Esophagus (tissue), 2 donors: Measurements from ENCODE around the gene ACOX2. TPM values are rescaled to one million over a fixed set of nuclear protein-coding genes. Genes with fewer than 3 reads are reported as not detected.

ENCODE experiments used
- H3K27ac ChIP-seq, 2 donors: one replicate each; pipeline ENCODE4 v1.5.1; 2013; ENCODE audit warnings: low read depth in 2 of 2, mild to moderate bottlenecking in 2 of 2, inconsistent platforms in 1 of 2, low read length in 1 of 2, moderate library complexity in 1 of 2
- H3K27me3 ChIP-seq, 2 donors: one replicate each; pipeline ENCODE4 v1.6.1; 2013; ENCODE audit warnings: low read length in 2 of 2, control low read depth in 1 of 2, mild to moderate bottlenecking in 1 of 2; ENCODE audit not compliant: insufficient read depth in 2 of 2, control insufficient read depth in 1 of 2
- H3K36me3 ChIP-seq, 2 donors: one replicate each; pipeline ENCODE4 v1.6.1; 2013; ENCODE audit warnings: low read length in 1 of 2; ENCODE audit not compliant: control insufficient read depth in 2 of 2, insufficient read depth in 2 of 2
- H3K4me1 ChIP-seq, 2 donors: one replicate each; pipeline ENCODE4 v1.6.1; 2013; ENCODE audit warnings: low read length in 1 of 2; ENCODE audit not compliant: control insufficient read depth in 2 of 2, insufficient read depth in 2 of 2
- H3K4me3 ChIP-seq, 2 donors: one replicate each; pipeline ENCODE4 v1.5.1; 2013; ENCODE audit warnings: low read length in 2 of 2, mild to moderate bottlenecking in 2 of 2, low read depth in 1 of 2, moderate library complexity in 1 of 2
- H3K9me3 ChIP-seq, 2 donors: one replicate each; pipeline ENCODE4 v1.6.1; 2013; ENCODE audit warnings: mild to moderate bottlenecking in 2 of 2, low read depth in 1 of 2, low read length in 1 of 2, moderate library complexity in 1 of 2; ENCODE audit not compliant: control insufficient read depth in 2 of 2, insufficient read depth in 1 of 2
- WGBS, 2 donors: extraction: QIAGEN DNeasy Blood & Tissue Kit; methylation state at CpG; one replicate each; pipeline ENCODE4 v1.1.7; 2013; 5-methylcytosine and 5-hydroxymethylcytosine counted together
- polyA plus RNA-seq, 2 donors: library from polyadenylated mRNA; stranded (reverse); fragments of 200-250 nt; gene quantifications; one replicate each; pipeline ENCODE4 v1.2.3, GENCODE V29; 2013
- donor health status: healthy with polysubstance abuse.
- donor health status: Bipolar disorder and iron deficiency.

ACOX2 gene
- 10 to 100 TPM; 13.9 to 19.7 TPM for polyA plus RNA-seq

DNA sequence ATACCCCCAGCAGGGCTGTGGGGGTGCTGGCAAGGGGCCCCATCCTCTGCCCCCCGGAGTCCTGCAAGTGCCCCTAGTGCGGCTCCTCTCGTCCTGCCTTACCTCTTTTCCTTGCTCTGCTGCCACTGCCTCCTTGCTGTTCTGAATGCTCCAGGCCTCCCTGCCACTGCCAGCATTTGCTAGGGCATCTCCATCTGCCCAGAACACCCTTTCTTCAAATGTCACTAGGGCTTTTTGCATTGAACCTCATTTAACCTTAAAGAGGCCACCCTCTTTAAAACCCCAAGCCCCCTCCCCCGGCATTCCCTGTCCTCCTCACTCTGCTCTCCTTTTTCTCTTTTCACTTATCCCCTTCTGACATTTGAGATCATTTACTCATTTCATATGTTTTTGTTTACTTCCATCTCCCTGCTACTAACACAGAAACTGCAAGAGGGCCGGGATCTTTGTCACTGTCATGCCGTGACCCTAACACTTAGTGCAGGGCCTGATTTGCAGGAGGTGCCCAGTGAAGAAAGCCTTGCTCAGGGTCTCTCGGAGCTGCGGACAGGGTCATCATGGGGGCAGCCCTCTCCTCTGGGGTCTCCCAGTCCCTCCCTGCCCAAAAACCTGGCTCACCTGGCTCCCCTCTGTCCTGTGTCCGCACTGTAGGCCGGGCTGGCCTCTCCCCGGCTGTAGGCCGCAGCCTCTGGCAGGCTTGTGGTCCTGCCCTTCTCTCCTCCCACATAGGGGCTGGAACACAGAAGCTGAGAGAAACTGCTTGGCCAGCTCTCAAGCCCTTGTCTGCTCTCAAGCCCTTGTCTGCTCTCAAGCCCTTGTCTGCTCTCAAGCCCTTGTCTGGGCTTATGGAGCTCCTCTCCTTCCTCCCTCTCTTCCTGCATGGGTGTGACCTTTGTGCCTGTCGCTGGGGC is at the start of gene ACOX2:
Gene ACOX2 (minus strand): TSS at position 690 of the 911 bp plus-strand sequence. CDS start 2,084 bp downstream, outside the sequence.
- peak within 1 kb of the TSS; percentile 69 to 83 for H3K27ac ChIP-seq
- no peaks in the 10 kb centered on the region for H3K9me3 ChIP-seq
- H3K27me3 ChIP-seq = no peaks in the 10 kb centered on the region
- WGBS, 2 donors = 29 to 35% methylated on average over 13 of the region's 13 CpGs
- H3K4me3 ChIP-seq = peak within 1 kb of the TSS; percentile 7 to 23
- H3K36me3 ChIP-seq = no peaks in the 10 kb centered on the region
- H3K4me1 ChIP-seq = peaks cover 5 to 23% of the 10 kb centered on the region in 2 donors

GRCh38 chr3:58585994-58586393 is 49.0 kb upstream of the ACOX2 start:
- no peak overlapping the region for H3K27ac ChIP-seq
- H3K4me3 ChIP-seq = no peak overlapping the region
- WGBS, 2 donors = 48 to 57% methylated on average over 8 of the region's 8 CpGs

DNA sequence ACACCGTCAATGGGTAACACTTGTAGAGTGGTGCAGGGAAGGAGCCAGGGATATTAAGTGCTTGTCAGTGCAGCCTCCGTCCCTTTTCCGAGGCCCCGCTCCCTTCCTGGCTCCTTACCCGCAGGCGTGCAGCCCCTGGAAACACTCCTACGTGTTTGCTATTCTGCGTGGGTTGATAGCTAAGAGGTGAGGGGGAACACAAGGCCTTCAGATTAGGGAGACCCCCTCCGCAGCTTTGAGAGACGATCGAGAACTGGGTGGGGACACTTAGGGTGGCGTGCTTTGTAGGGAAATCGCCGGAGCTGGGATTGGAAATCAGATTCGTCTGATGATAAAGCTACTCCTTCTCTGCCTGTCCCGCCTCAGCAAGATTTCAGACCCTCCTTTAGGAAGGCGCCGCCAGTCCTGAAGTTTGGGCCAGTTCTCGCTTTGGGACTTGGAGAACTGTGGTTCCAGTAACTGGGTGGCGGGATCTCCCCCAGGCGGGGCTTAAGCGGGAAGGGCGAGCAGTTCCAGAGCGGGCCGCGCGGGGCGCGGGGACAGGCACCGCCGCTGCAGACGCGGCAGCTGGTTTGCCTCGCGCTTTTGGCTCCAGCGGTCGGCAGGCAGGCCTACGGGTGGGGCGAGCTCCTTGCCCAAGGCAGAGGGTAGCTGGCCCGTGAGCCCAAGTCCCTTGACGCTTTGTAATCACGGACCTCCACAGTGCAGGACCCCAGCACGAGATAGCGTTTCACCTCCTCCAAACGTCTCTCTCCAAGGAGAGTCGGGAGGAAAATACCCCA is 48.2 kb upstream of the ACOX2 start:
- Histone ChIP-seq H3K36me3 (no peaks in the 10 kb centered on the region), H3K27ac (peak overlapping the region; percentile 81 to 84), H3K4me1 (peaks cover 0 to 5% of the 10 kb centered on the region in 2 donors), H3K27me3 (peaks cover 0 to 4% of the 10 kb centered on the region in 2 donors), H3K4me3 (peak overlapping the region; percentile 44 to 78), H3K9me3 (peaks cover 0 to 3% of the 10 kb centered on the region in 2 donors)
- WGBS, 2 donors = 3% methylated on average over 45 to 46 of the region's 46 CpGs

More at GRCh38 chr3:58585994-58586393, 49.0 kb upstream of the ACOX2 start:
- Histone ChIP-seq H3K36me3 (no peaks in the 10 kb centered on the region), H3K27me3 (peaks cover 0 to 4% of the 10 kb centered on the region in 2 donors), H3K9me3 (peaks cover 0 to 3% of the 10 kb centered on the region in 2 donors), H3K4me1 (peaks cover 0 to 5% of the 10 kb centered on the region in 2 donors)

DNA sequence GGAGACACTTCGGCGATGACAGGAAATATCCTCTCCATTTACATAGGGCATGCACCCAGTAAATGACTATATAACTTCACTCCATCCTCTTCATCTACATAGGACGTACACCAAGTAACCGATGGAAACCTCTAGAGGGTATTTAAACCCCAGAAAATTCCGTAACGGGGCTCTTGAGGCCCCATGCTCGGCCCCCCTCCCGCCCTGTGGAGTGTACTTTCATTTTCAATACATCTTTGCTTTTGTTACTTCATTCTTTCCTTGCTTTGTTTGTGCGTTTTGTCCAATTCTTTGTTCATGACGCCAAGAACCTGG is 47.7 kb upstream of the ACOX2 start:
- Histone ChIP-seq H3K4me3 (peak overlapping the region; percentile 44 to 78), H3K36me3 (no peaks in the 10 kb centered on the region)
- 24 to 27% methylated on average over 10 of the region's 10 CpGs for WGBS, 2 donors

GRCh38 chr3:58581328-58582091 is 44.5 kb upstream of the ACOX2 start:
- Histone ChIP-seq H3K9me3 (peaks cover 0 to under 1% of the 10 kb centered on the region in 2 donors), H3K36me3 (no peaks in the 10 kb centered on the region), H3K4me3 (no peak overlapping the region), H3K27ac (no peak overlapping the region), H3K27me3 (no peaks in the 10 kb centered on the region), H3K4me1 (peaks cover 0 to 5% of the 10 kb centered on the region in 2 donors)
- WGBS, 2 donors = 44 to 46% methylated on average over 11 of the region's 11 CpGs

More for the DNA sequence above, 47.7 kb upstream of the ACOX2 start:
- peak overlapping the region; percentile 81 to 84 for H3K27ac ChIP-seq
- peaks cover 0 to 4% of the 10 kb centered on the region in 2 donors for H3K27me3 ChIP-seq
- peaks cover 0 to 5% of the 10 kb centered on the region in 2 donors for H3K4me1 ChIP-seq
- peaks cover 0 to 3% of the 10 kb centered on the region in 2 donors for H3K9me3 ChIP-seq

GRCh38 chr3:58580826-58581327 is 43.9 kb upstream of the ACOX2 start:
- H3K27me3 ChIP-seq = no peaks in the 10 kb centered on the region
- no peaks in the 10 kb centered on the region for H3K9me3 ChIP-seq
- no peaks in the 10 kb centered on the region for H3K36me3 ChIP-seq
- WGBS, 2 donors = 65% methylated on average over 4 of the region's 4 CpGs
- H3K27ac ChIP-seq = no peak overlapping the region
- peaks cover 0 to 3% of the 10 kb centered on the region in 2 donors for H3K4me1 ChIP-seq
- no peak overlapping the region for H3K4me3 ChIP-seq

DNA sequence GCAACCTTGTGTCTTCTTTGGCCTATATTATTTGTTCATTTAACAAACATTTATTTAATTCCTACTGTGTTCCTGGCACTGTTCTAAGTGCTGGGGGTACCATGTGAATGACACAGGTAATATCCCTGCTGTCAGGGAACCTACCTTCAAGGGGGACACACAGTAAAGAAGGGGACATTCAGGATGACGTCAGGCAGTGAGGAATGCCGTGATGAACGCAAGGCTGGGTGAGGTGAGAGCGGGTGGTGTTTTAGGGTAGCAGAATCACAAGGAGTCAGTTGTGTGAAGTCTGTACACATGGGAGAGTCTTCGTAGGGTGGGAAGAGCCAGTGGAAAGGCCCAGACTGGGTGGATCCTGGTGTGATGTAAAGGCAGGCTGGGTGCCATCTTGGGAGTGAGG is 41.9 kb upstream of the ACOX2 start:
- no peaks in the 10 kb centered on the region for H3K9me3 ChIP-seq
- 95 to 99% methylated on average over 5 of the region's 5 CpGs for WGBS, 2 donors
- H3K4me1 ChIP-seq = no peaks in the 10 kb centered on the region
- no peak overlapping the region for H3K27ac ChIP-seq
- H3K36me3 ChIP-seq = no peaks in the 10 kb centered on the region
- H3K27me3 ChIP-seq = no peaks in the 10 kb centered on the region
- no peak overlapping the region for H3K4me3 ChIP-seq

DNA sequence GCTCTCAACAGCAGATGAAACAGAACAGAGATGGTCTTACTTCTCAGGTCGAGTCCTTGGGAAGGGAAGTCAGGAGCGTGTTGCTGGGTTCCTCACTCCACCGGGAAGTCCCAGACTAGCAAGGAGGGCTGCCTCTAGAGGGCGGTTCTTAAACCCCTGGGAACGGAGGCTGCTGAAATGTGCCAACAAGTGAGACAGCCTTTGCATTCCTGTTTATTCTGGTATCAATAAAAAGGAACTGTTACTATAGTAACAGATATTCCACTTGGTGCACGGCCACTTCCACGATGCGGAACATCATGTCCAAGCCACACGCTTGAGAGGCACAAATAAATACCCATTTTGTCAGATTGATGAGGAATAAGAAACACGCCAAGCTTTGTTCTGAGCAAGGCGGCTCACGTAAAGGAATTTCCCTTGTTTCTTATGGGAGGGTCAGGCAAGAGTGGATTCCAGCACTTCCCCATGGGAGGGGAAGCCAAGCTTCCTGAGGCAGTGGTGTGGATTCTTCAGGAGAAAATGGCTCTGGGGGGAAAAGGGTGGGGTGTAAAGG is 40.4 kb upstream of the ACOX2 start, which contains the start of gene FAM107A:
Gene FAM107A (minus strand): TSS at position 123 of the 553 bp plus-strand sequence. CDS start 7,531 bp downstream, outside the sequence.
- H3K9me3 ChIP-seq = no peaks in the 10 kb centered on the region
- H3K4me1 ChIP-seq = no peaks in the 10 kb centered on the region
- WGBS, 2 donors = 15 to 20% methylated on average over 12 of the region's 12 CpGs
- H3K4me3 ChIP-seq = peak within 1 kb of the TSS; percentile 23 to 39
- H3K27ac ChIP-seq = peak within 1 kb of the TSS; percentile 74 to 75
- H3K36me3 ChIP-seq = no peaks in the 10 kb centered on the region
- H3K27me3 ChIP-seq = no peaks in the 10 kb centered on the region
